Lung microvascular endothelial cell (primary cell): ENCODE measurements around the gene STAT6. TPM values are rescaled to one million over a fixed set of nuclear protein-coding genes. Genes with fewer than 3 reads are reported as not detected.
A peak's percentile ranks its signal among the peaks of the same experiment; 100 is the strongest.

Experiments
- DNase-seq, 2 donors: peaks; one replicate each; pipeline versions ENCODE4 v3.0.0 to v3.0.0-alpha.2; 2010; ENCODE audit warnings: low read depth in 2 of 2
- total RNA-seq: library from RNA; depleted of rRNA; stranded (reverse); fragments of >200 nt; gene quantifications from 2 replicates; pipeline ENCODE4 v1.2.1, GENCODE V29; 2014

Gene STAT6, protein sequence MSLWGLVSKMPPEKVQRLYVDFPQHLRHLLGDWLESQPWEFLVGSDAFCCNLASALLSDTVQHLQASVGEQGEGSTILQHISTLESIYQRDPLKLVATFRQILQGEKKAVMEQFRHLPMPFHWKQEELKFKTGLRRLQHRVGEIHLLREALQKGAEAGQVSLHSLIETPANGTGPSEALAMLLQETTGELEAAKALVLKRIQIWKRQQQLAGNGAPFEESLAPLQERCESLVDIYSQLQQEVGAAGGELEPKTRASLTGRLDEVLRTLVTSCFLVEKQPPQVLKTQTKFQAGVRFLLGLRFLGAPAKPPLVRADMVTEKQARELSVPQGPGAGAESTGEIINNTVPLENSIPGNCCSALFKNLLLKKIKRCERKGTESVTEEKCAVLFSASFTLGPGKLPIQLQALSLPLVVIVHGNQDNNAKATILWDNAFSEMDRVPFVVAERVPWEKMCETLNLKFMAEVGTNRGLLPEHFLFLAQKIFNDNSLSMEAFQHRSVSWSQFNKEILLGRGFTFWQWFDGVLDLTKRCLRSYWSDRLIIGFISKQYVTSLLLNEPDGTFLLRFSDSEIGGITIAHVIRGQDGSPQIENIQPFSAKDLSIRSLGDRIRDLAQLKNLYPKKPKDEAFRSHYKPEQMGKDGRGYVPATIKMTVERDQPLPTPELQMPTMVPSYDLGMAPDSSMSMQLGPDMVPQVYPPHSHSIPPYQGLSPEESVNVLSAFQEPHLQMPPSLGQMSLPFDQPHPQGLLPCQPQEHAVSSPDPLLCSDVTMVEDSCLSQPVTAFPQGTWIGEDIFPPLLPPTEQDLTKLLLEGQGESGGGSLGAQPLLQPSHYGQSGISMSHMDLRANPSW
- total RNA-seq, result 6.7 and 10.5 TPM in 2 replicates

DNA sequence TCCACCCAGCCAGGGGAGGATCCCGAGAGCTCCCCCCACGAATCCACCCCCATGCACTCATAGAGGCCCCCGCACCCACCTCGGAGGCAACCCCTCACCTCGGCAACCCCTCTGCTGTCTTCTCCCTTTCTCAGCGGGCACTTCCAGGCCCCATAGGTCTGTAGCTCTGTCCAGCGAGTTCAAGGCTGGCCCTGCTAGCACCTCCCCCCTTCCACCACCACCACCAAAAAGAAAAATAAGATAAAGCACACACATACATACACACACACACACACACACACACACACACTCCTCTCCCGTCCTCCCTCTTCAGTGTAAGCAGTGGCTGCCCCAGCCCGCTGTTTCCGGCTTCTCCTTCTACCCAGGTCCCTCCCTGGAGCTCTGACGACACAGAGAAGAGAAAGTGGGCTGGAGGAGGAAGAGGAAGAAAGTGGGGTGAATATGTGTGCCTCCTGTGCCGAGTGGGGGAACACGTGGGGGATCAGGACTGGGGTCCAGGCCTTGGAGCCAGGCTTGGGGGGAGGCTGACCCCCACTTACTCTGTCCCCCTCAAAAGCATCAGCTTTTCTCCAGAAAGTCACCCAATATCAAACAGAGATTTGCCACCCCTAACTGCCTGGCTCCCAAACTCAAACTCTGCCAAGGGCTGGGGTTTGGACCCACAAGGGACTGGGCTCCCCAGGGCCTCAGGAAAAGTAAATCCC, at the start of gene STAT6:
TSS of gene STAT6 (minus strand) at position 332 of the 704 bp plus-strand sequence. CDS start 3,084 bp downstream, outside the sequence.
- peak; percentile 20 to 91 for DNase-seq

DNA sequence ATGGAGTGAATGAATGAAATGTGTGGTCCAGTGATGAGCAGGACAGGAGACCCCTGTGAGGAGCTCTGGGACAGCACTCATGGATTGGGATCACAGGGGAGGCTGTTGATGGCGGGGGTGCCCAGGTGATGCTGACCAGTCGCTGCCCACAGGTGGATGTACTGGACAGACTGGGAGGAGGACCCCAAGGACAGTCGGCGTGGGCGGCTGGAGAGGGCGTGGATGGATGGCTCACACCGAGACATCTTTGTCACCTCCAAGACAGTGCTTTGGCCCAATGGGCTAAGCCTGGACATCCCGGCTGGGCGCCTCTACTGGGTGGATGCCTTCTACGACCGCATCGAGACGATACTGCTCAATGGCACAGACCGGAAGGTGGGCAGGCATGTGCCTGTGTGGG, 49.6 kb upstream of the STAT6 start:
- DNase-seq, result no peak

DNA sequence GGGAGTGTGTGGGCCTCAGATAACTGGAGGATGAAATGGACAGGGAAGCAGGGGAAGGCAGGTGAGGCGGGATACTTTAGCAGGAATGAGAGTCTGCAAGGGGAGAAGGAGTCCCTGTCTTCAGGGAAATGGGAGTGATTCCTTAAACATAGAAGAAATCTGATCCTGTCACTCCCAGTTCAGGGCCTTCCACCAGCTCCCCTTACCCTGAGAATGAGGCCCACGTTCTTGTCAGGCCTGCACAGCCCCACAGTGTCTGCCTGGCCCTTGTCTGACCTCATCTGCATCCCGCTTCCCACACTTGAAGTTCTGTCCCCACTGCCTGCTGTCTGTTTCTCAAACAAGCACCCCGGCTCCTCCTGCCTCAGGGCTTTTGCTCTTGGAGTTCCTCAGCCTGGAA, 48.9 kb upstream of the STAT6 start:
- no peak for DNase-seq

DNA sequence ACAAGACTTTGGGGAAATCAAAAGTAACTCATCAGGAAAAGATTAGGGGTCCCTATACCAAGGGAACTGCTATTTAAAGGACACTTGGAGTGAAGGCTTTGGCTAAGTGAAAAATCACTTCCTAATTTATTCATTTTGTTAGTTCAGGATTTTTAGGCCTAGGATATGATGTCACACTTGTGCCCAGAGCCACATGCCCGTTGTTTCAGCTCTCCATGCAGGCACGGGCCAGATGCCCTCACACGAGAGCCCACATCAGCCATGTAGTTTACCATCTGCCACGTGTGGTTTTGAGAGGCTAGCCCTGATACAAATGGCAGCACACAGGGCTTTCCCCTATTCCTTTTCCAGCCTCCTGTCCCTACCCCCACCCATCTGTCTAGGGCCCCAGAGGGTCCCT, 48.1 kb upstream of the STAT6 start:
- no peak for DNase-seq

DNA sequence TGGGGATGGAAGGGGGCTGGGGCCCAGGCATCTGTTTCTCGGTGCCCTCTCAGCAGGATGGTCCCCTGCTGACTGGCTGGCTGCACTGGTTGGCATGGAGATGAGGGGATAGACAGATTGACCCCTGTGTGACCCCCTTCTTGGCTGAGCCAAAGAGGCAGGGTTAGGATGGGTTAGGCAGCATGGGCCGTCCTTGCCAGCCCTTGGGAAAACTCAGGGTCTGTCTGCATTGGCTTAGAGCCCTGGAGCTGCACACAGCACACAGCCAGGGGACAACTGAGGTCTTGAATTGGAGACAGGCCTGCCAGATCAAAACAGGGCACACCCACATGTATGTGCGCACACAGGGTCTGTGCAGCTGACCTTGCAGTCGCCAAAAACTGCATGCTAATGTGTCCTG, 47.5 kb upstream of the STAT6 start:
- no peak for DNase-seq

DNA sequence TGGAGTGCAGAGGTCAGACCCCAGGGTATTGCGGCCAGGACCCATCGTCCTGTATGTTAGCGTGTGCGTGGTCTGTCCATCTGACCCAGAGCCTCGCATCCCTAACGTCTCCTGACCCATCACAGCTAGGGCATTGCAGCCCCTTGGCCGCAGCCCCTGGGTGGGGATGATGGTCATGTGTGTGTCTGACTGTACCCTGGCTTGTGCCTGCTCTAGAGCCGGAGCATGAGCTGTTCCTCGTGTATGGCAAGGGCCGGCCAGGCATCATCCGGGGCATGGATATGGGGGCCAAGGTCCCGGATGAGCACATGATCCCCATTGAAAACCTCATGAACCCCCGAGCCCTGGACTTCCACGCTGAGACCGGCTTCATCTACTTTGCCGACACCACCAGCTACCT, 47.0 kb upstream of the STAT6 start:
- no peak for DNase-seq

DNA sequence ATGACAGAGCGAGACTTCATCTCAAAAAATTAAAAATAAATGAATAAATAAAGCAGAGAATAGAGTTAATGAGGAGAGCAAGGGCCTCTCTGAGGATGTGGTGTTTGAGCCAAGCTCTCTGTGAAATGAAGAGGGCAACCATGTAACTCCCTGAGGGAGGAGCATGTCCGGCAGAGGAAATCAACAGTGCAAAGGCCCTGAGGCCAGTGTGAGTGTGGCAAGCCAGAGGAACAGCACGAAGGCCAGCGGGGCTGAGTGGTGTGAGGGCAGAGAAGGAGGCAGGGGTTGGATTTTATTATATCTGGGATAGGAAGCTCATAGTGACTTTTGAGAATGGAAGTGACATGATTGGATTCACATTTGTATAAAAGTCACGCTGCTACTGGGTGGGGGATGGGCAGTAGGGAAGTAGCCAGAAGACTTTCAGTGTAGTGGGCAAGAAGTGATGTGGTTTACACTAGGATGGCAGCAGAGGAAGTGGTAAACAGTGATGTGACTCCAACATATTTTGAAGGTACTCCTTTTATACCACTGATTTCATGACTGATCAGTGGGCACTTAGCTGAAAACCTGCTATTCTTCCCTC, 46.5 kb upstream of the STAT6 start:
- DNase-seq, result no peak

DNA sequence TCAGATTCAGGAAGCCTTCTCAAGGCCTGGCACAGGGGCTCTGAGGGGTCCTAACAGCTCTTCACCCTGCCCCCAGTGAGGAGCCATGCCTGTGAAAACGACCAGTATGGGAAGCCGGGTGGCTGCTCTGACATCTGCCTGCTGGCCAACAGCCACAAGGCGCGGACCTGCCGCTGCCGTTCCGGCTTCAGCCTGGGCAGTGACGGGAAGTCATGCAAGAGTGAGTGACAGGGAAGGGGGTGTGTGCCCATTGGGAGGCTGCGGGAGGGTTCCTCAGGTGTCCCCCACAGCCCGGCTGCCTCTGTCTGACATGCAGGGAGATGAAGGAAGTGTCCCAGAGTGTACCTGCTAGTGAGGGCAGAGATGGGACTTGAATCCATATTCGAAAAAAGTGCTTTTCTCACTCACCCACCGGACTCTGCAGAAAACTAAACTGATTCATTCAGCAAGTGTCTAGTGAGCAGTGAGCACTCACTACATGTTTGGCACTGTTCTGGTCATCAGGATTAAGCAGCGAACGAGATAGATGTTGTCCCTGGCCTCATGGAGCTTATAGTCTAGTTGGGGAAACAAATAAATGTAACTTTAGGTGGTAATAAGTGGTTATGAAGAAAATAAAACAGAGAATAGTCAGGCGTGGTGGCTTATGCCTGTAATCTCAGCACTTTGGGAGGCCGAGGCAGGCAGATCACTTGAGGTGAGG, 45.7 kb upstream of the STAT6 start:
- DNase-seq, result no peak

DNA sequence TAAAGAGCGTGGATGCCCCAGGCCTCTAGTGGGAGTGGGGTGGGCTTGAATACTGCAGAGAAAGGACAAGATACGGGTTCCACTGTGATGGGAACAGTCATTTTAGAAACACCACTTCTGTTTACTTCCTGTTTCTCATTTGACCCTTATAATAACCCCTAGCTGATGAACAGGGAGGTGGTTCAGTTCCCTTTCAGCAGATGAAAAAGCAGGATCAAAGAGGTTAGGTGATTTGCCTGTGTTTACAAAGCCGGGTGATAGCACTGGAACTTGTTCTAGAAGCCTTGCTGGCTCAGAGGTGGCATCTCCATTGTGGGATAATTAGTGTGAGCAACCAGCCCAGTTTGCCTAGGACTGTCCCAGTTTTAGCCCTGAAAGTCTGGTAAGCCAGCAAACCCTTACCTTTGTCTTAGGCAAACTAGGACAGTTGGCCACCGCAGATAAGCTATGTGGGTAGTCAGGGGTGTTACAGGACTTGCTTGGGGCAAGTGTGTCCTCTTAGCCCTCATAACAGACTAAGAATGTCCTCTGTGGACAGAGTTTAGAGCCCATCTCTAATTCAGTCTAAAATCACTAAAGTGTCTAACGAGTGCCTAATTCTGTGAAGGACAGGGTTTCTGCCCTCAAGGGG, 43.8 kb upstream of the STAT6 start:
- no peak for DNase-seq

DNA sequence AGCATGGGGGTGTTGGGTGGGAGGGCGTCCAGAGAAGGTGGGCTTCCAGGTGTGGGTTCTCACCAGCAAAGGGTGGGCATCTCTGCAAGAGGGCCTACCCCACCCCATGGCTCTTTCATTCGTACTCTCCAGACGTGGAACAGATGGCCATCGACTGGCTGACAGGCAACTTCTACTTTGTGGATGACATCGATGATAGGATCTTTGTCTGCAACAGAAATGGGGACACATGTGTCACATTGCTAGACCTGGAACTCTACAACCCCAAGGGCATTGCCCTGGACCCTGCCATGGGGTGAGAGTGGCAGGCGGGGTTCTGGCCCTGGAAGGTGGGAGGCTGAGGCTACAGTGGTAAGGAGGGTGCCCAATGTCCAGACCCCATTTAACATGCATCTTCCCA, 42.9 kb upstream of the STAT6 start:
- DNase-seq, result no peak

DNA sequence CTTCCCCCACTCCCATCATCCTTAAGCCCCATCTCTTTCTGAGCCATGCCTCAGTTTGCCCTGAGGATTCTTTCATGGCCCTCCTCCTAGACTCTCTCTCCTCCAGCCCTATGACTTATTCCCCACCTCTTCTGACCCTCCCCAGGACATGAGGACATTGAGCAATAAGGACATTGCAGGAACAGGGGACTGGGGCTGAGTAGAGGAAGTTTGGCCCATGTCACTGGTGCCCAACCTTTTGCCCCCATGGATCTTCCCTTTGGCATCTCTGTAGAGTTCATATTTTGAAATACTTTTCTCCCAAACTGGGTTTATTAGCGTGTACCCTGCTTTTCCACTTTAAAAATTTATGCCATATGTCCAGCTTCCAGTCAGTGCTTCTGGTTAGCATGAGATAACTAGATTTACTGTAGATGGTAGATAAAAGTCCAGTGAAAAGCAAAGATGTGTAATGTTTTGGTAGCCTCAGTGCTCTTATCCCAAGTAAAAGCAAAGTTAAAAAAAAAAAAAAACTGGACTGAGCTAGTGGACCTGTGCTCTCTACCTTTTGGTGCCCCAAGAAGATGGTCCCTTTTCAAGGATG, 42.3 kb upstream of the STAT6 start:
- no peak for DNase-seq

DNA sequence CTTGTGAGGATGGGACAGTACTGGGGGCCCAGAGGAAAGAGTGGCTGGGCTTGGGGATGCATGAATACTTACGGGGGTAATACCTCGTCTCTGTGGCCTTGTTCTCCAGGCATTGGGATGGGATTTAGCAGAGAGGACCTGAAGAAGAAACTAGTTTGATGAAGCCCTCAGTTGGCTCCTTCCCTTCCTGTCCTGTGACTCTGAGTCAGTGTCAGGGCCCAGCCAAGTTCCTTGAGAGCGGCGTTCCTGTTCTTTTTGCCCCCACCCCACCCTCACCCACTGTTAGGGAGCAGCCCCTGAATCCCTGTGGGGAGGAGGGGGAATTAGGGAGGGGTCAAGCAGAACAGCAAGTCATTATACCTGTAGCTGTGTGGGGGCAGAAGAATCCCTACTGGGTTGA, 41.5 kb upstream of the STAT6 start:
- peak in 1 of 2 donors; percentile 51 for DNase-seq

DNA sequence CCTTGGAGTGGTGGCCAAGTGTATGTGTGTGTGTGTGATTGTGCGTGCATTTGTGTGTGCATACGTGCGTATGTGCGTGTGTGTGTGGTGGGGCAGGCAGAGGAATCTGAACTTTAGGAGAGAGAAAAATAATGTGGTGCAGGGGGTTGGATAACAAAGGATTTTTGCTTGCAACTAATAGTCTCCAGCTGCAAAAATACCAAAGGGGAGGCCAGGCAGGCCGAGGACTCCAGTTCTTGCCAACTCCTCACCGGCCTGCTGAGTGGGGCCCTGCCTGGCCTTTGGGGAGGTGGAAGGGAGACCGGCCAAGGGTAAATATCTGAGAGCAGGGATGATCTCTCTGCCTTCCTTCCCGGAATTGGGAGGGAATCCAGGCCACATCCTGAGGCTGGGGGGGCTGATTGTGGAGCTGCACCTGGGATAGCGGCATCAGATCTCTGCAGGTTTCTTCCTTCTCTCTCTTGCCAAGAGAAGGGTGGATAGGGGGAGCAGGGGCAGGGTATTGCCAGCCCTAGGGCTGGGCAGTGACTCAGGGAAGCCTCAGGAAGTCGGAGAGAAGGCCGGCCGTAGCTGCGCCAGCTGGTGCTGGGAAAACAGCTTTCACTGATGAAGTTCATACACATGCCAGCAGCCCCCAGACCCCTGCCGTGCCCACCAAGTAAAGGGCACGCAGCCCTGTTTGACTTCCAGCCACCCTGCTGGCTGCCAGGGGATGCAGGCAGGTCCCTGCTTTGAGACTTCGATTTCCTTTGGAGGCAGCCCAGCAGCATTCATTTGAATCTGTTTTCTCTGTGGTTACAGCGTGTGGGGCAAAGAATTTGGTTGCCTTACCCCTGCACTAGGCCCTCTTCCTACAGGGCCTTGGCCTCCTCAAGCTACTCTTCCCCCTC, 40.8 kb upstream of the STAT6 start:
- peak in 1 of 2 donors; percentile 51 for DNase-seq

DNA sequence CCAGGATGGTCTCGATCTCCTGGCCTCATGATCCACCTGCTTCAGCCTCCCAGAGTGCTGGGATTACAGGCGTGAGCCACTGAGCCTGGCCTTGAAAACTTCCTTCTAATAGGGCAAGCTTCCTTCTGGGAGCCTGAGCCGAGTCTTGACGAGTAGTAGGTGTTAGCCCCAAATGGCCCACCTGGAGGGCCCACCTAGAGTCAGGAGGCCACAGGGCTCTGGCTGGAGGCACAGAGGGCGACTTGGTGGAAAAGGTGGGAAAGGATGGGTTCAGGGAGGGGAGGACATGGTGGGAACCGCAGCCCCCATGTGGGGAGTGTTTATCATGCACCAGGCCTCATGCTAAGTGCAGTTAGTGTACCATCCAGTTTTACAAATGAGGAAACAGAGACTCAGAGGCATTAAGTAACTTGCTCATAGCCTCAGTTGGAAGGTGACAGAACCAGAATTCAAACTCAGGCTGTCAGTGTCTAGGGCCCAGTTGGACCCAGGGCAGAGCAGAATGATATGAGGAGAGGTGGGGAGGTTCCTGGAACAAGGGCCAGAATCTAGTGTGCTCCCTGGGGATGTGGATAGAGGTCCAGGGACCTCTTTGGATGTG, 39.3 kb upstream of the STAT6 start:
- DNase-seq, result no peak

DNA sequence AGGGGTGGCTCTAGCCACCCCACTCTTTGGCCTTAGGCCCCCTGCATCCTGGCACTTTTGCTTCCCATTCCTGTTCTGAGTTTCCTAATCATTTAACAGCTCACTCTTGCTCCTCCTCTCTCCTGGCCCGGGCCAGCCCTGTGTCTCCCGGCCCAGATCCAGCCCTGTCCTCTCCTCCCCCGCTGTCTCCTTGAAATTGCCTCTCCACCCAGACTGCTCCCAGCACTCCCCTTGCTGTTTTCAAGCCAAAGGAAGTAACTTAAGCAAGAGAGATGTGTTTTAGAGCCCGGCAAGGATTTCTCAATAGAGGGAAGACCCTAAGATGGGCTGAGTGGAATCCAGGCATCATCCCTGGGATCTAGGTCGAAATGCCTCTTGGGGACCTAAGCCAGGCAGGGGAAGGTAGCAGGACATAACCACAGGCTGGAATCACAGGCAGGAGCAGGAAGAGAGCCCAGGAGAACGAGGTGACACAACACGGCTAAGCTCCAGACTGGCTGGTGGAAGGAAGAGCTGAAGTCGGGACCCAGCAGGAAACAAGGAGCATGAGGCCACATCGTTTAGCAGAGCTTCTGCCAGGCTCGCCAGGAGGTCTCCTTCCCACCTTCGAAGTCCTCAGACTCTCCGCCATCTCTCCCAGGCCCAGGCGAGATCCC, 38.2 kb upstream of the STAT6 start:
- peak in 1 of 2 donors; percentile 17 for DNase-seq

DNA sequence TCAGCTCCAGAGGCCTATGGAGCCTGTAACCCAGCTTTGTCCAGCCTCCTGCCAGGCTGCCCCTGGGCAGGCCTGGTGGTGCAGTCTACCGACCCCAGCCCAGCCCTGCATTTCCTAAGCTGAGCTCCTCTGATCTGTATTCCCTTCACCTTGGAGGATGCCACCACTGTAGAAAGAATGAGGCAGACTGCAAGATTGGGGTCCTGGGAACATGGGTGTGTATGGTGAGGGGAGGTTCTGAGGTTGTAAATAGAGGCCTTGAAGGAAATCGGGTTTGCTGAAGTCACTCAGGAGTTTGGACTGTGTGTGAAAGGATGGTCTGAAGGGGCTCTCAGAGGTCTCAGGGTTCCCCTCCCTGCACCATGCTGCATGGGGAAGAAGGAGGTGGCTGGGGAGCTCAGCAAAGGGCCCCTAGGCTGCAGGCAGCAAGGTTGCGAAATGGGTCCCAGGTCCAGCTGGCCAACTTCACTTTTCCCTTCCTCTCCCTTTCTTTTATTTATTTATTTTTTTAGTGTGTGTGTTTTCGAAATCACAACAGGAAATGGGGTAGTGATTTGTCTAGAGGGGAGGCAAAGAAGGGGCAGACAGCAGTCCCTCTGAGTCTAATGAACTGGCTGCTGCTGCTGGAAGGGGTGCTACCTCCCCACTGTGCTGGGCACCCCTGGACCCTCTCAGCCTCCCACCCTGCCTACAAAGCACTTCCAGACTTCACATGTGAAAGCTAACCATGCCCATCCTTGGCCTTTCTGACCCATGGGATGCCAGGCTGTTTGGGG, 37.5 kb upstream of the STAT6 start:
- peak in 1 of 2 donors; percentile 12 for DNase-seq
